A549 treated with GW870086 at 1 μM for 4 hours (cell line): ENCODE measurements around the gene IBSP. TPM values are rescaled to one million over a fixed set of nuclear protein-coding genes. Genes with fewer than 3 reads are reported as not detected.

Source experiments
- total RNA-seq: library from RNA; stranded (reverse); fragments of 200-300 nt; extraction: Qiagen RNA extraction; gene quantifications from 5 replicates; pipeline ENCODE4 v1.2.3, GENCODE V29; 2022; ENCODE audit warnings: low read depth

IBSP gene
- not detected in 5 replicates for total RNA-seq

DNA sequence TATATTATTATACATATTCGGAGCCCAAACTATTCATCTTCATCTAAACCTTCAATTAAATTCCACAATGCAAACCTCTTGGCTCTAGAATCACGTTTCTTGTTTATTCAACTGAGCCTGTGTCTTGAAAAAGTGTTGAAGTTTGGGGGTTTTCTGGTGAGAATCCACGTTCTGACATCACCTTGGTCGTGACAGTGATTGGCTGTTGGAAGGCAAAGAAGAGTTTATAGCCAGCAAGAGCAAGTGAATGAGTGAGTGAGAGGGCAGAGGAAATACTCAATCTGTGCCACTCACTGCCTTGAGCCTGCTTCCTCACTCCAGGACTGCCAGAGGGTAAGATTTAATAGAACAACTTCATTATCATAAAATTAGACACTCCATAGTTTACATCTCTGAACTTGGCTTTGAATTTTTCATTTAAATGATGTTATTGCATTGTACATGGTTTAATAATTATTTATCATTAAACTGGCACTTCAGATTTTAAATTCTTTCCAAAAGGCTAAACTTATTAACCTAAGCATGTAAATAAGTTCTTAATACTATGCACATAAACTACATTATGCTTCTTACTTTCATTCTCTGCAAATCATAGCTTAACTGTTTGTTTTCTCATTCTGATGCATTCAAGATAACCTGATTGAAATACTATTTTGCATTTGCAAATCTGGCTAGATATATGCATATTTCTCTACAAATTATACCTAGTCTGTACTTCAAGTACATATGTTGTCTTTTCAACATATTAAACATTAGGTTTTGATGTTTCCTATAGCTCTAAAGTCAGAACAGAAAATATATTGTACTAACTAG is at the start of gene IBSP:
IBSP (plus strand) TSS at position 254 of the 813 bp plus-strand sequence. CDS start 2,808 bp downstream, outside the sequence.

DNA sequence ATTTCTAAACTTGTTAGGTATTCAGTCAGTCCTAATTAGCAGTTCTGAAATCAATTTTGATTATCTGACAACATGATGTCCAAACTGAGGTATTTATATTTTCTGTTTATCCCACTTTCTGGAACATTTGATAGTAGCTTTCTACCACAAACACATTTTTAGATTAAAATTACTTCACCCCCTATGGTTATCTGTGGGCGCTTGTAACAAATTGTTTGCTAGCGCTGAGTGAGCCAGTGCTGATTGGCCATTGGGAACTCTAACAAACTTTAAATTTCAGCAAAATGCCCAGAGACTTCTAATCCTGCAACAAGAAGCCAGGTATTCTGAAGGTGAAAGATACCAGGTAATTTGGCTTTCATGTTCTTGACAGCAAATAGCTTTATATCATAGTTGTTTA is 33.3 kb downstream of the IBSP start, which contains the start of gene MEPE:
MEPE (plus strand) TSS at position 301 of the 400 bp plus-strand sequence. CDS start 1,746 bp downstream, outside the sequence.

Other genes with a start within 250 kb of the IBSP start
- gene DSPP, start 191.0 kb upstream of the IBSP start, total RNA-seq = not detected in 5 replicates
- 0.05 TPM in 1 of 5 replicates, not detected in the others for gene DMP1, start 149.3 kb upstream of the IBSP start, total RNA-seq
- not detected in 5 replicates for gene MEPE, start 33.4 kb downstream of the IBSP start, total RNA-seq
- gene SPP1, start 176.2 kb downstream of the IBSP start, total RNA-seq = 152 to 194 TPM (median 161 TPM) in 5 replicates
- 14.4 to 22.3 TPM (median 19.3 TPM) in 5 replicates for gene PKD2, start 208.1 kb downstream of the IBSP start, total RNA-seq